Astrocyte (in vitro differentiated cells and primary cell): ENCODE measurements around the gene PIK3C3. TPM values are rescaled to one million over a fixed set of nuclear protein-coding genes. Genes with fewer than 3 reads are reported as not detected.
A peak's percentile ranks its signal among the peaks of the same experiment; 100 is the strongest.
"Not testable (repeated sequence)": the region's sequence is repeated elsewhere in the genome, so short reads cannot be mapped to it uniquely, and the experiment has no call there.

Experiments used
- DNase-seq: peaks from one replicate; pipeline ENCODE4 v3.0.0-alpha.2; 2010; ENCODE audit warnings: low read depth
- FAIRE-seq: peaks from 2 replicates; lab custom pipeline; 2011; peaks lifted over from hg19 to GRCh38; lab: Jason Lieb, UNC
- H2AFZ ChIP-seq: 2 replicates; pipeline ENCODE4 v1.6.0; 2012; ENCODE audit warnings: low read depth, low read length, inconsistent platforms
- H3K27ac ChIP-seq: 2 replicates; pipeline ENCODE4 v1.5.1; 2011; ENCODE audit warnings: low read depth, low read length, inconsistent platforms
- H3K27me3 ChIP-seq: 2 replicates; pipeline ENCODE4 v1.6.0; 2011; ENCODE audit warnings: low read length, inconsistent platforms; ENCODE audit not compliant: insufficient read depth
- H3K36me3 ChIP-seq: 2 replicates; pipeline ENCODE4 v1.5.1; 2011; ENCODE audit warnings: low read length, inconsistent platforms; ENCODE audit not compliant: insufficient read depth
- H3K4me1 ChIP-seq: 2 replicates; pipeline ENCODE4 v1.5.1; 2011; ENCODE audit warnings: low read length, inconsistent platforms; ENCODE audit not compliant: insufficient read depth
- H3K4me2 ChIP-seq: 2 replicates; pipeline ENCODE4 v1.6.0; 2012; ENCODE audit warnings: low read length, inconsistent platforms
- H3K4me3 ChIP-seq: 2 replicates; pipeline ENCODE4 v1.5.1; 2011; ENCODE audit warnings: low read depth, mild to moderate bottlenecking, low read length, inconsistent platforms; ENCODE audit not compliant: insufficient read depth
- H3K79me2 ChIP-seq: 2 replicates; pipeline ENCODE4 v1.6.0; 2012; ENCODE audit warnings: mild to moderate bottlenecking, low read length, inconsistent platforms; ENCODE audit not compliant: insufficient read depth
- H3K9ac ChIP-seq: 2 replicates; pipeline ENCODE4 v1.6.0; 2012; ENCODE audit warnings: mild to moderate bottlenecking, low read length, inconsistent platforms
- H3K9me3 ChIP-seq: 2 replicates; pipeline ENCODE4 v1.5.1; 2012; ENCODE audit warnings: low read depth, mild to moderate bottlenecking, low read length, inconsistent platforms; ENCODE audit not compliant: insufficient read depth
- H4K20me1 ChIP-seq: 2 replicates; pipeline ENCODE4 v1.6.0; 2012; ENCODE audit warnings: low read length, inconsistent platforms; ENCODE audit not compliant: insufficient read depth
- H3K27ac Mint-ChIP-seq: one replicate; pipeline ENCODE4 v1.8.0; 2021; ENCODE audit warnings: mild to moderate bottlenecking, mixed read lengths; ENCODE audit not compliant: unreplicated experiment
- H3K27me3 Mint-ChIP-seq: one replicate; pipeline ENCODE4 v1.8.0; 2021; ENCODE audit warnings: low read depth, mixed read lengths; ENCODE audit not compliant: unreplicated experiment
- H3K36me3 Mint-ChIP-seq: one replicate; pipeline ENCODE4 v1.8.0; 2021; ENCODE audit warnings: low read depth, mixed read lengths; ENCODE audit not compliant: unreplicated experiment
- H3K4me1 Mint-ChIP-seq: one replicate; pipeline ENCODE4 v1.8.0; 2021; ENCODE audit warnings: low read depth, mixed read lengths; ENCODE audit not compliant: unreplicated experiment
- H3K4me3 Mint-ChIP-seq: one replicate; pipeline ENCODE4 v1.8.0; 2021; ENCODE audit warnings: mild to moderate bottlenecking, moderate library complexity, mixed read lengths; ENCODE audit not compliant: unreplicated experiment
- H3K9me3 Mint-ChIP-seq: one replicate; pipeline ENCODE4 v1.8.0; 2021; ENCODE audit warnings: mild to moderate bottlenecking, mixed read lengths; ENCODE audit not compliant: unreplicated experiment
- EZH2 ChIP-seq: IDR thresholded peaks from 2 replicates; pipeline ENCODE4 v1.6.1; 2012; ENCODE audit warnings: mild to moderate bottlenecking, low read length, inconsistent platforms; ENCODE audit not compliant: insufficient read depth
- total RNA-seq: library from RNA; stranded (reverse); gene quantifications from 2 replicates; pipeline ENCODE4 v1.2.1, GENCODE V29; 2021
- TF ChIP-seq, protein P1 (sequence below): IDR thresholded peaks from 2 replicates; pipeline ENCODE4 v1.5.1; 2011; ENCODE audit warnings: low read depth, mild to moderate bottlenecking, inconsistent platforms, low read length, moderate library complexity; ENCODE audit not compliant: insufficient read depth

Gene PIK3C3
- total RNA-seq, 1 donor from 2014 or later = 106 TPM

DNA sequence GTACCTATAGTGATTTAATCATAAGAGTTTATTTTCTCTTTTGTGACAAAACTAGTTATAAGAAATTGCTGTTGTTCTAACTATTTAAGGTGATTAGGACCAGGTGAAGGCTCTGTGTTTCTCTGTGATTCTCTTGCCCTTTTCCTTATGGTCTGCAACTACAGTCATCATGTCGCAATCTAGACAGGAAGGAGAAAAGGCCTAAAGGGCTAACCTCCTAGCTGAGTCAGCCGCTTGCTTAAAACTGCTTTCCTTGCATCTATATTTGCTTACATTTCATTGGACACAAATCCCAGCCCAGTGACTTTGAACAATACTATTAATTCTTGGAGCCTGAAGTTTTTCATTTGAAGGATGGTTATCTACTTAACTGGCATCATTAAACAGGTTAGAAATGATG is 93.1 kb downstream of the PIK3C3 start:
- Mint-ChIP-seq H3K36me3 (peaks cover 9% of the 10 kb centered on the region), H3K4me1 (peaks cover 23% of the 10 kb centered on the region), H3K4me3 (no peak overlapping the region), H3K27me3 (no peaks in the 10 kb centered on the region), H3K27ac (peak overlapping the region; percentile 90), H3K9me3 (no peaks in the 10 kb centered on the region)
- peak; percentile 90 for FAIRE-seq
- Histone ChIP-seq H3K9me3 (no peaks in the 10 kb centered on the region), H3K79me2 (no peaks in the 10 kb centered on the region), H3K27me3 (no peaks in the 10 kb centered on the region), H3K36me3 (peaks cover 3% of the 10 kb centered on the region), H3K4me2 (peak overlapping the region; percentile 66), H3K27ac (peak overlapping the region; percentile 38), H2AFZ (no peak overlapping the region), H4K20me1 (no peaks in the 10 kb centered on the region), H3K4me3 (no peak overlapping the region), H3K9ac (no peak overlapping the region), H3K4me1 (peaks cover 15% of the 10 kb centered on the region)
- peak; percentile 81 for DNase-seq
- TF ChIP-seq, protein P1, sequence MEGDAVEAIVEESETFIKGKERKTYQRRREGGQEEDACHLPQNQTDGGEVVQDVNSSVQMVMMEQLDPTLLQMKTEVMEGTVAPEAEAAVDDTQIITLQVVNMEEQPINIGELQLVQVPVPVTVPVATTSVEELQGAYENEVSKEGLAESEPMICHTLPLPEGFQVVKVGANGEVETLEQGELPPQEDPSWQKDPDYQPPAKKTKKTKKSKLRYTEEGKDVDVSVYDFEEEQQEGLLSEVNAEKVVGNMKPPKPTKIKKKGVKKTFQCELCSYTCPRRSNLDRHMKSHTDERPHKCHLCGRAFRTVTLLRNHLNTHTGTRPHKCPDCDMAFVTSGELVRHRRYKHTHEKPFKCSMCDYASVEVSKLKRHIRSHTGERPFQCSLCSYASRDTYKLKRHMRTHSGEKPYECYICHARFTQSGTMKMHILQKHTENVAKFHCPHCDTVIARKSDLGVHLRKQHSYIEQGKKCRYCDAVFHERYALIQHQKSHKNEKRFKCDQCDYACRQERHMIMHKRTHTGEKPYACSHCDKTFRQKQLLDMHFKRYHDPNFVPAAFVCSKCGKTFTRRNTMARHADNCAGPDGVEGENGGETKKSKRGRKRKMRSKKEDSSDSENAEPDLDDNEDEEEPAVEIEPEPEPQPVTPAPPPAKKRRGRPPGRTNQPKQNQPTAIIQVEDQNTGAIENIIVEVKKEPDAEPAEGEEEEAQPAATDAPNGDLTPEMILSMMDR = no peak

DNA sequence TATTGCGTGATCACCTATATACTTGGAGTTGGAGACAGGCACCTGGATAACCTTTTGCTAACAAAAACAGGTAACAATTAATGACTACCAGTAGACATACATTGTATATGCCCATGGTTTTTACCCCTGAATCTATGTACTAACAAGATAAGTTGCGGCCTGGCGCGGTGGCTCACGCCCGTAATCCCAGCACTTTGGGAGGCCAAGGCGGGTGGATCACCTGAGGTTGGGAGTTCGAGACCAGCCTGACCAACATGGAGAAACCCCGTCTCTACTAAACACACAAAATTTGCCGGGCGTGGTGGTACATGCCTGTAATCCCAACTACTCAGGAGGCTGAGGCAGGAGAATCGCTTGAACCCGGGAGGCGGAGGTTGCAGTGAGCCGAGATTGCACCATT is 94.5 kb downstream of the PIK3C3 start:
- H3K4me1 Mint-ChIP-seq = peaks cover 27% of the 10 kb centered on the region
- H3K4me1 ChIP-seq = peaks cover 15% of the 10 kb centered on the region
- H3K36me3 Mint-ChIP-seq, H3K27me3 ChIP-seq, H3K9ac ChIP-seq, H2AFZ ChIP-seq, H3K9me3 Mint-ChIP-seq, H4K20me1 ChIP-seq, H3K27ac Mint-ChIP-seq, H3K27ac ChIP-seq, H3K79me2 ChIP-seq, H3K9me3 ChIP-seq, H3K27me3 Mint-ChIP-seq, H3K4me2 ChIP-seq, H3K4me3 Mint-ChIP-seq, FAIRE-seq, H3K4me3 ChIP-seq, H3K36me3 ChIP-seq, DNase-seq: not testable (repeated sequence)

DNA sequence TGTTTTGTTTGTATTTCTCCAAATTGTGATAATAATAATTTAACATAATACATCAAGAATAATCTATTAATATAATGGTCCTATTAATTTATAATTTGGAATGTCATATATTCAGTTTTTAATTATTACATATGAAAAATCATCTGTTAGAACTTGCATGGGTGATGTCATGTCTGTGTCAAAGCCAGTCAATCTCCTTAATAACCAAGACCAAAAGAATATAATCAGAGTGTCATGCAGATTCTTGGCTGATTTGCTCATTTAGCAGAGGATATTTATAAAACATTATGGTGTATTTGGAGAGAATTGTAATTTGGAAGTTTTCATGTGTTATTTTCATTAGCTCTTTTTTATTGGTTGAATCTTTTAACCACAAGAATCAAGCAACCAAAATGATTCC is 96.4 kb downstream of the PIK3C3 start:
- Mint-ChIP-seq H3K36me3 (peaks cover 8% of the 10 kb centered on the region), H3K4me3 (no peak overlapping the region), H3K27me3 (no peaks in the 10 kb centered on the region), H3K9me3 (no peaks in the 10 kb centered on the region), H3K27ac (no peak overlapping the region), H3K4me1 (peaks cover 19% of the 10 kb centered on the region)
- Histone ChIP-seq H3K9ac (no peak overlapping the region), H3K4me1 (peaks cover 15% of the 10 kb centered on the region), H3K79me2 (no peaks in the 10 kb centered on the region), H4K20me1 (no peaks in the 10 kb centered on the region), H3K4me2 (no peak overlapping the region), H3K36me3 (peaks cover 3% of the 10 kb centered on the region), H3K27me3 (no peaks in the 10 kb centered on the region), H3K27ac (no peak overlapping the region), H2AFZ (no peak overlapping the region), H3K9me3 (no peaks in the 10 kb centered on the region), H3K4me3 (no peak overlapping the region)
- no peak for TF ChIP-seq EZH2
- TF ChIP-seq, protein P1 = no peak
- no peak for FAIRE-seq
- DNase-seq = no peak
